HG03135 (cell line): Measurements from ENCODE around the gene ZC4H2.
"Not testable (repeated sequence)": the region's sequence is repeated elsewhere in the genome, so short reads cannot be mapped to it uniquely, and the experiment has no call there.

ENCODE experiments used
- ATAC-seq: cut with Tn5 transposase; IDR thresholded peaks from one replicate; pipeline ENCODE4 v1.9.1; 2021; ENCODE audit warnings: mild to moderate bottlenecking, moderate library complexity; ENCODE audit not compliant: unreplicated experiment

ZC4H2 gene

GRCh38 chrX:64975989-64976672 lies at the start of gene ZC4H2:
Gene ZC4H2, minus strand, starts transcription at chrX:64976450. Its CDS starts 73 bp downstream, at chrX:64976377.
- peak; percentile 99 for ATAC-seq

- ATAC-seq = no peak
Measured at GRCh38 chrX:65017451-65017850, 41.2 kb upstream of the ZC4H2 start.

DNA sequence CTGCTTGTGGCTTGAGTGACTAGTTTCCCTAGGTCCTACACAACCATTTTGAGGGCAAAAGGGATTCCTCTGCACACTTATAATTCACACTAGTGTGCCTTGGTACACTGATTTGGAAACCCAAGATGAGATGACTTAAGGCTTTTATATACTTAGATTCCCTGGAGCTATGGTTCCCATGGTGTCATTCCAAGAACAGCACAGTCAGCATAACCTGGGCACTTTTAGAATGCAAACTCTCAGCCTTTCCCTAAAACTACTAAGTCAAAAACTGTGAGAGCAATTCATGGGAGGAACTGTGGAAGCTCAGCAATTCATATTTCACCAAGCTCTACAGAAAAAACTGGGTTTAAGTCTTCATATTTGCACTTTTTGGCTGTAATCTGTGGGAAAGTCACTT lies 38.0 kb upstream of the ZC4H2 start:
- no peak for ATAC-seq

DNA sequence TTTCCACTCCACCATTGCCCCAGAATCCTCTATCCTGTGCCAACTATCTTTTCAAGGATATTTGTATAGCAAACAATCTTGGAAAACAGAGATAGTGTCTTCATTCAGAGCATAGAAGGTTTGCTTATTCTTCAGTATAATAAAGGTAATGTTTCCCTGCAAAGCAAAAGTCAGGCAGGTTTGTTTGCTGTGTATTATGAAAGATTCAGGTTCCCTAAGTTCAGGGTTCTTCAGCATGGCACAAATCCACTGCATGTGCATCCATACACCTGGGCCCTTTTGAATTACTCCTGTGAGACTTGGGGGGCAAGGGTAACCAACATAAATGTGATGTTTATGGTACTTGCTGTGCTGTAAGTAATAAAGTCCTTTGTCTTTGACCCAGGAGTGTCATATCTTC lies 33.2 kb upstream of the ZC4H2 start:
- no peak for ATAC-seq

DNA sequence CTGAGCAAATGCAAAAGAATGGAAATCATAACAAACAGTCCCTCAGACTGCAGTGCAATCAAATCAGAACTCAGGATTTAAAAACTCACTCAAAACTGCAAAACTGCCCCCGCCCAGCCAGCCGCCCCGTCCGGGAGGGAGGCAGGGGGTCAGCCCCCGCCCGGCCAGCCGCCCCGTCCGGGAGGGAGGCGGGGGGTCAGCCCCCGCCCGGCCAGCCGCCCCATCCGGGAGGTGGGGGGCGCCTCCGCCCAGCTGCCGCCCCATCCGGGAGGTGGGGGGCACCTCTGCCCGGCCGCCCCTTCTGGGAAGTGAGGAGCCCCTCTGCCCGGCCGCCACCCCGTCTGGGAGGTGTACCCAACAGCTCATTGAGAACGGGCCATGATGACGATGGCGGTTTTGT lies 26.0 kb upstream of the ZC4H2 start:
- ATAC-seq = not testable (repeated sequence)

- ATAC-seq = no peak
Measured at GRCh38 chrX:64996805-64997204, 20.6 kb upstream of the ZC4H2 start.

DNA sequence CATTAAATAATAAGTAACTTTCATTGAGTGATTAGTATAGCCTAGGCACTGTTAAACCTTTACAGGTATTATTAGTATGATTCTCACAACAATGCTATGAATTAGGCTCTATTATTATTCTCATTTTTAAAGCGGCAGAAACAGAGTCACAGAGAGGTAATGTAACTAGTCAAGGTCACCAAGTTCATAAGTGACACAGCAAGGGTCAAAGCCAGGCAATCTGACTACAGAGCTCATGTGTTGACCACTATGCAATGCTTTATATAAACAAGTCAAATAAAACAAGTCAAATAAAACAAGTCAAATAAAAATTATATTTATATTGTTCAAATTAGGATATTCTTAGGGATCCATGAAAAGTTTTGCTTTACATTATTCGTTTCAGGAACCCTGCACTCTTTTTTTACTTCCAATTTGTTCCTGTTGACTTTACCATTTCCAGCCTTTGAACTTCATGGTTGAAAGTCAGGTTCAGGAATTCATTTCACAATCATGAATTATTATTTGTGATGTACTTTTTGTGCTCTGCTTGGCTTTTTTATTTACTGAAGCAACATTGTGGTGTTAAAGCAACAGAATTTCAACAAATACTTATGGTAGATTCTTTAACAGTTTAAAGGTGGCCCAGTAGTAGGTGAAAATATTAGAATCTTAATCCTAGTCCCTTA lies 18.0 kb upstream of the ZC4H2 start:
- ATAC-seq = no peak

DNA sequence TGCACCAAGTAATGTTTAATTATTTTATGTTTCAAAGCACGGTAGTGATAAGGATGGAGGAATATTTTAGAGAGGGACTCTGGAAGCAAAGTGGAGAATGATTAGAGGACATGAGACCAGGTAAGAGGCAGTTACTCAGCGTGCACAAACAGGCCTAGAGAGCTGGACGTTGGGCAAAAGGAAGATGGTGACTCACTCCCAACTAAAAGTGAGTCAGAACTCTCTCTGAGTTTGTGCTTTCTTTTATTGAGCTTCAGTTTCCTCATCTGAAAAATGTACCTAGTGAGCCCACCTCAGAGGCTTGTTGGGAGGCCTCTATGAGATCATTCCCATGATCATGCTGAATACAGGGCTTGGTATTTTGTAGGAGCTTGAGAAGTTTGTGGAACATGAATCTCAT lies 1.6 kb upstream of the ZC4H2 start:
- ATAC-seq = no peak

- no peak for ATAC-seq
Measured at GRCh38 chrX:64977051-64977450, 801 bp upstream of the ZC4H2 start.

- peak; percentile 7 for ATAC-seq
Measured at GRCh38 chrX:64976673-64977040, 407 bp upstream of the ZC4H2 start.

GRCh38 chrX:64975491-64975890 lies 759 bp downstream of the ZC4H2 start:
- peak; percentile 30 for ATAC-seq

DNA sequence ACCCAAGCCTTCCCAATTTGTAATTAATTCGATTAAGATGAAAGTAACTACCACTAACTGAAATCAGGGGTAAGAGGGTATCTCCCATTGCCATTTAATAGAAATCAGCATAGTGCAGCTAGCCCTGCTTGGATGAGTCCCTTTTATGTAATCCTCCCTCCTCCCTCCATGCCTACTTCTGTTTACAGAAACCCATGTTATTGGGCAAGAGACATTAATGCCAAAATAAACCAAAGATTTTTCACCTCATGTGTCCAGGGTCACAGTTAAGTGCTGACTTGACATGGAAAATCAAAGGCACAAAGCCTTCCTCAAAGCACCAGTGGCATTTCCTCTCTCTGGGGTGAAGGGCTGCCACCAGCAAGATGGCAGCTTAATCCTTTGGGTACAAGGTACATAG lies 50.8 kb downstream of the ZC4H2 start:
- ATAC-seq = no peak

- ATAC-seq = no peak
Measured at GRCh38 chrX:64908121-64908520, 68.1 kb downstream of the ZC4H2 start.

- ATAC-seq = peak; percentile 67
Measured at GRCh38 chrX:64894454-64895038, 81.7 kb downstream of the ZC4H2 start.

DNA sequence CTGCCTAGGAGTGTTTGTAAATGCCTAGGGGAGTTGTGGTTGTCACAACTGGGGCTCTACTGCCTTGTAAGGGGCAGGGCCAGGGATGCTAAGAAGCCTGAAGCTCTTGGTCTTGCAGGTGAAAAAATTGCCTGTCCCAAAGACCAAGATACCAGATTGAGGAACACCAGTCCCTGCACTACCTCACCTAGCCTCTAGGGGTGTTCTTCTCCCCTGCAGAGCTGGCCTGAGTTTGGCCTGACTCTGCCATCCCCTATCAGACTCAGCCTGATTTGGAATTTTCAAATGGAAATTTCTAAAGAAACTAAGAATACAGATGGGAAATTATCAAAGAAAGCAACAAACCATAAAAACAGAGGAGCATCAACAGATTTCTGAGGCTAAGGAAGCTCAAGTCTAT lies 90.4 kb downstream of the ZC4H2 start:
- ATAC-seq = no peak

GRCh38 chrX:64878709-64879108 lies 97.5 kb downstream of the ZC4H2 start:
- ATAC-seq = not testable (repeated sequence)

GRCh38 chrX:64867217-64867616 lies 109.0 kb downstream of the ZC4H2 start:
- no peak for ATAC-seq
